Endothelial cell of umbilical vein (primary cell): ENCODE results near the gene WNT9B. TPM values are rescaled to one million over a fixed set of nuclear protein-coding genes. Genes with fewer than 3 reads are reported as not detected.
"Not testable (repeated sequence)": the region's sequence is repeated elsewhere in the genome, so short reads cannot be mapped to it uniquely, and the experiment has no call there.

Source experiments
- BruUV-seq: library from RNA; stranded (reverse); fragments of 400-500 nt; replicated peaks from 2 replicates; lab custom pipeline; 2021; lab: Mats Ljungman, UMichigan
- CTCF ChIA-PET: fragments of 300-600, 350-600 bp; sonication (Branson Sonifier 250); formaldehyde crosslinking; loops from one replicate; lab custom pipeline; 2021; ENCODE audit warnings: antibody characterized with exemption, inconsistent platforms; lab: Charles Lee
- POLR2A ChIA-PET: fragments of 300-600, 350-600 bp; sonication (Branson Sonifier 250); formaldehyde crosslinking; loops from one replicate; lab custom pipeline; 2021; ENCODE audit warnings: antibody characterized with exemption, inconsistent platforms; lab: Charles Lee
- DNase-seq: peaks from one replicate; pipeline ENCODE4 v3.0.0-alpha.2; 2011; ENCODE audit warnings: low read depth, low spot score
- FAIRE-seq: peaks from 2 replicates; lab custom pipeline; 2011; peaks lifted over from hg19 to GRCh38; lab: Jason Lieb, UNC
- H2AFZ ChIP-seq: 2 replicates; pipeline ENCODE4 v1.6.0; 2012; ENCODE audit warnings: low read depth, low read length, control low read depth, inconsistent platforms
- H3K27ac ChIP-seq: 2 replicates; pipeline ENCODE4 v1.5.1; 2011; ENCODE audit warnings: low read depth, mild to moderate bottlenecking, control low read depth, low read length, moderate library complexity; ENCODE audit not compliant: insufficient read depth
- H3K27me3 ChIP-seq, 2 experiments: 2 replicates each; pipeline versions ENCODE4 v1.6.0 to v1.6.1; 2011; ENCODE audit warnings: low read length in 2 of 2, mixed read lengths in 1 of 2; ENCODE audit not compliant: control insufficient read depth in 2 of 2, insufficient read depth in 2 of 2
- H3K36me3 ChIP-seq, 2 experiments: 2 replicates in 1 of 2; 3 replicates in 1 of 2; pipeline ENCODE4 v1.5.1; 2011; ENCODE audit warnings: low read length in 2 of 2, mild to moderate bottlenecking in 1 of 2, moderate library complexity in 1 of 2; ENCODE audit not compliant: control insufficient read depth in 2 of 2, insufficient read depth in 2 of 2; ENCODE audit errors: extremely low read depth in 1 of 2
- H3K4me1 ChIP-seq: 3 replicates; pipeline ENCODE4 v1.5.1; 2011; ENCODE audit warnings: mild to moderate bottlenecking, low read length; ENCODE audit not compliant: control insufficient read depth, insufficient read depth; ENCODE audit errors: extremely low read depth
- H3K4me2 ChIP-seq: 2 replicates; pipeline ENCODE4 v1.6.1; 2011; ENCODE audit warnings: low read length, control low read depth, mixed read lengths; ENCODE audit not compliant: insufficient read depth
- H3K4me3 ChIP-seq, 3 experiments: fragments of 200-600 bp in 1 of 3; sonication (generic), shearing (Covaris generic) in 1 of 3; replicated peaks in 1 of 3; 2 replicates each; pipeline ENCODE4 v1.5.1; 2011 to 2016; ENCODE audit warnings: control low read depth in 3 of 3, low read length in 3 of 3, mild to moderate bottlenecking in 2 of 3, inconsistent platforms in 1 of 3, low read depth in 1 of 3, moderate library complexity in 1 of 3; ENCODE audit not compliant: insufficient read depth in 1 of 3
- H3K79me2 ChIP-seq: 2 replicates; pipeline ENCODE4 v1.6.0; 2012; ENCODE audit warnings: low read length, inconsistent platforms; ENCODE audit not compliant: control insufficient read depth, insufficient read depth
- H3K9ac ChIP-seq: replicated peaks from 2 replicates; pipeline ENCODE3; 2011; ENCODE audit warnings: low read length, control low read depth; ENCODE audit not compliant: insufficient read depth; ENCODE audit errors: extremely low read depth
- H3K9me1 ChIP-seq: replicated peaks from 3 replicates; pipeline ENCODE4 v1.6.0; 2011; ENCODE audit warnings: mild to moderate bottlenecking, low read length; ENCODE audit not compliant: control insufficient read depth, insufficient read depth; ENCODE audit errors: extremely low read depth
- H3K9me3 ChIP-seq: replicated peaks from 2 replicates; pipeline ENCODE4 v1.5.1; 2012; ENCODE audit warnings: low read length, inconsistent platforms; ENCODE audit not compliant: control insufficient read depth, insufficient read depth
- H4K20me1 ChIP-seq: replicated peaks from 2 replicates; pipeline ENCODE3; 2011; ENCODE audit warnings: mild to moderate bottlenecking, low read length; ENCODE audit not compliant: control insufficient read depth, insufficient read depth; ENCODE audit errors: extremely low read depth
- EZH2 ChIP-seq: IDR thresholded peaks from 2 replicates; pipeline ENCODE4 v1.6.1; 2012; ENCODE audit warnings: borderline replicate concordance, low read depth, mild to moderate bottlenecking, moderate library complexity, low read length, inconsistent platforms; ENCODE audit not compliant: severe bottlenecking
- FOS ChIP-seq: IDR thresholded peaks from 2 replicates; pipeline ENCODE4 v1.6.1; 2011; ENCODE audit warnings: mild to moderate bottlenecking, low read length, moderate library complexity, borderline replicate concordance; ENCODE audit not compliant: insufficient read depth
- GATA2 ChIP-seq: IDR thresholded peaks from 2 replicates; pipeline ENCODE4 v1.7.0; 2011; ENCODE audit warnings: low read depth, mild to moderate bottlenecking, moderate library complexity, mixed read lengths, low read length; ENCODE audit not compliant: insufficient read length, insufficient read depth
- JUN ChIP-seq: IDR thresholded peaks from 2 replicates; pipeline ENCODE4 v1.6.1; 2011; ENCODE audit warnings: borderline replicate concordance, low read depth; ENCODE audit not compliant: insufficient read length, insufficient read depth
- MYC ChIP-seq: IDR thresholded peaks from one replicate; pipeline ENCODE4 v1.6.1; 2011; ENCODE audit warnings: mild to moderate bottlenecking, low read depth, low read length
- dilution Hi-C: fragments of 300-500 bp; cut with MboI; formaldehyde crosslinking; loops from one replicate; pipeline ENCODE4 v1.15.0; 2019; ENCODE audit warnings: low sequenced_read_pairs; ENCODE audit not compliant: extremely low pct_ligation_motif_present
- intact Hi-C: fragments of 100-400 bp; cut with micrococcal nuclease; formaldehyde crosslinking; loops from one replicate; pipeline ENCODE4 v1.10.0; 2022
- polyA plus RNA-seq, 4 experiments: library from polyadenylated mRNA; depleted of rRNA in 3 of 4; stranded (reverse) in 3 of 4; unstranded in 1 of 4; fragments of >200 nt; gene quantifications; 2 replicates each; pipeline versions ENCODE4 v1.2.1 to v1.2.3, GENCODE V29; 2011 to 2012; ENCODE audit warnings: missing spikeins in 1 of 4
- total RNA-seq: library from RNA; stranded (reverse); gene quantifications from 2 replicates; pipeline ENCODE4 v1.2.3, GENCODE V29; 2021
- TF ChIP-seq, protein P1 (sequence below), 2 donors: IDR thresholded peaks; 1 replicate in 1 of 2; 2 replicates in 1 of 2; pipeline ENCODE4 v1.5.1; 2011; ENCODE audit warnings: low read length in 2 of 2, mild to moderate bottlenecking in 2 of 2, moderate library complexity in 2 of 2, control low read depth in 1 of 2, inconsistent platforms in 1 of 2, low read depth in 1 of 2; ENCODE audit not compliant: insufficient read depth in 1 of 2; ENCODE audit errors: extremely low read depth in 1 of 2

WNT9B gene
- total and polyA plus RNA-seq, 2 donors (not counting 3 experiments of a cell fraction or from before 2014, with no cell fraction given) = not detected

DNA sequence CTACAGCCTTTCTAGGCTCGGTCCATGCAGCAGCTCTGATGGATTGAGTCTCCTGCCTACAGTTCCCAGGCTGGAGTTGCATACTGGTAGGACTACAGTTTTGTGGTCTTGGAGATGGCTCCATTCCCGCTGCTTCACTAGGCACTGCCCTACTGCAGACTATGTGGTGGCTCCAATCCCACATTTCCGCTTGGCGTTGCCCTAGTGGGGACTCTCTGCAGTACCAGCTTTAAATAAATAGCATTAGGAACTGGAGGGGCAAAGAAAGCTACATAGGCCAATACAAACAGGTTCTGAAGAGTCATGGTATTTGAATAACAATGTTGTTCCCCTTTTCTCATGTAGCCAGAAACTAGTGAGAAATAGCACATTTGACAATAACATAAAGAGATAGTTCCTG lies 66.1 kb downstream of the WNT9B start:
- intact Hi-C loops = no loop called here

DNA sequence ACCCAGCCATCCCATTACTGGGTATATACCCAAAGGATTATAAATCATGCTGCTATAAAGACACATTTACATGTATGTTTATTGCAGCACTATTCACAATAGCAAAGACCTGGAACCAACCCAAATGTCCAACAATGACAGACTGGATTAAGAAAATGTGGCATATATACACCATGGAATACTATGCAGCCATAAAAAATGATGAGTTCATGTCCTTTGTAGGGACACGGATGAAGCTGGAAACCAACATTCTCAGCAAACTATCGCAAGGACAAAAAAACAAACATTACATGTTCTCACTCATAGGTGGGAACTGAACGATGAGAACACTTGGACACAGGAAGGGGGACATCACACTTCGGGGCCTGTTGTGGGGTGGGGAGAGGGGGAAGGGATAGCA lies 70.6 kb downstream of the WNT9B start:
- Histone ChIP-seq H3K4me1 (peaks cover 10% of the 10 kb centered on the region), H3K79me2 (peaks cover 40% of the 10 kb centered on the region)
- H3K4me2 ChIP-seq, intact Hi-C loops, H3K9me3 ChIP-seq, FAIRE-seq, H3K27me3 ChIP-seq, H3K4me3 ChIP-seq, H3K9me1 ChIP-seq, BruUV-seq, H4K20me1 ChIP-seq, H3K36me3 ChIP-seq, H2AFZ ChIP-seq, H3K9ac ChIP-seq, H3K27ac ChIP-seq, DNase-seq, dilution Hi-C loops, POLR2A ChIA-PET: not testable (repeated sequence)
- CTCF ChIA-PET = interaction anchor here (1.9 kb wide), 1 partner anchor 80 kb away, joined by 6 read pairs; no protein-coding TSS in a partner anchor

More for the DNA sequence above, 66.1 kb downstream of the WNT9B start:
- TF ChIP-seq EZH2 (no peak), GATA2 (no peak), FOS (no peak), MYC (no peak), JUN (no peak)
- TF ChIP-seq, protein P1, sequence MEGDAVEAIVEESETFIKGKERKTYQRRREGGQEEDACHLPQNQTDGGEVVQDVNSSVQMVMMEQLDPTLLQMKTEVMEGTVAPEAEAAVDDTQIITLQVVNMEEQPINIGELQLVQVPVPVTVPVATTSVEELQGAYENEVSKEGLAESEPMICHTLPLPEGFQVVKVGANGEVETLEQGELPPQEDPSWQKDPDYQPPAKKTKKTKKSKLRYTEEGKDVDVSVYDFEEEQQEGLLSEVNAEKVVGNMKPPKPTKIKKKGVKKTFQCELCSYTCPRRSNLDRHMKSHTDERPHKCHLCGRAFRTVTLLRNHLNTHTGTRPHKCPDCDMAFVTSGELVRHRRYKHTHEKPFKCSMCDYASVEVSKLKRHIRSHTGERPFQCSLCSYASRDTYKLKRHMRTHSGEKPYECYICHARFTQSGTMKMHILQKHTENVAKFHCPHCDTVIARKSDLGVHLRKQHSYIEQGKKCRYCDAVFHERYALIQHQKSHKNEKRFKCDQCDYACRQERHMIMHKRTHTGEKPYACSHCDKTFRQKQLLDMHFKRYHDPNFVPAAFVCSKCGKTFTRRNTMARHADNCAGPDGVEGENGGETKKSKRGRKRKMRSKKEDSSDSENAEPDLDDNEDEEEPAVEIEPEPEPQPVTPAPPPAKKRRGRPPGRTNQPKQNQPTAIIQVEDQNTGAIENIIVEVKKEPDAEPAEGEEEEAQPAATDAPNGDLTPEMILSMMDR (IDR thresholded peaks at IDR 0.05; ENCODE audit: extremely low read depth in 1 of 2, insufficient read depth in 1 of 2, low read depth in 1 of 2, low read length in 2 of 2) = no peak
- Histone ChIP-seq H3K27ac (no peak overlapping the region), H3K27me3 (no peaks in the 10 kb centered on the region), H3K4me3 (no peak overlapping the region), H3K4me1 (no peaks in the 10 kb centered on the region), H2AFZ (no peak overlapping the region), H3K9me1 (no peaks in the 10 kb centered on the region), H3K9me3 (no peaks in the 10 kb centered on the region), H3K36me3 (no peaks in the 10 kb centered on the region), H3K79me2 (no peaks in the 10 kb centered on the region), H4K20me1 (no peaks in the 10 kb centered on the region), H3K9ac (no peak overlapping the region), H3K4me2 (no peak overlapping the region)
- CTCF ChIA-PET = interaction anchor here (1.1 to 3.1 kb wide), 2 partner anchors 24 to 47 kb away, joined by 3 to 15 read pairs; no protein-coding TSS in a partner anchor
- DNase-seq = no peak
- BruUV-seq = no TSS peak
- no peak for FAIRE-seq
- POLR2A ChIA-PET = no interaction called here
- dilution Hi-C loops = no loop called here
